AG10803 (cell line): ENCODE results near the gene C5AR1.
A peak's percentile ranks its signal among the peaks of the same experiment; 100 is the strongest.
"Not testable (repeated sequence)": the region's sequence is repeated elsewhere in the genome, so short reads cannot be mapped to it uniquely, and the experiment has no call there.

ENCODE experiments used
- DNase-seq: peaks from one replicate; pipeline ENCODE4 v3.0.0; 2010; ENCODE audit warnings: low read depth
- H3K4me3 ChIP-seq: 2 replicates; pipeline ENCODE4 v1.5.1; 2011; ENCODE audit warnings: mild to moderate bottlenecking, low read length, control low read depth
- TF ChIP-seq, protein P1 (sequence below): conservative IDR thresholded peaks from 2 replicates; pipeline ENCODE4 v1.5.1; 2011; ENCODE audit warnings: mild to moderate bottlenecking, low read length, control low read depth, inconsistent platforms

The C5AR1 gene

DNA sequence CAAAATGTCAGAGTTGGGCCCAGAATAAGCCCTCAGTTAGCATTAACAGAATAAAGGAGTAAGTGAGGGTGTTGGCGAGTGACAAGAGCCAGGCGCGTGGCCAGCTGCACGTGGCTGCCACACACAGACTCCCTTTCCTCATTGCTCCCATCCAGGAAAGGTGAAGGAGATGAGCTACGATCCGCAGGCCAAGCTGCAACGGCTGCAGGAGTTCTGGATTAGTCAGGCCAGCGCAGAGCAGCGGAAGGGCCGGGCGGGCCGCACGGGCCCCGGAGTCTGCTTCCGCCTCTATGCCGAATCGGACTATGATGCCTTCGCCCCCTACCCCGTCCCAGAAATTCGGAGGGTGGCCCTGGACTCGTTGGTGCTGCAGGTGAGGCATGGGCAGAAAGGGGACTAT is 52.7 kb downstream of the C5AR1 start:
- TF ChIP-seq, protein P1, sequence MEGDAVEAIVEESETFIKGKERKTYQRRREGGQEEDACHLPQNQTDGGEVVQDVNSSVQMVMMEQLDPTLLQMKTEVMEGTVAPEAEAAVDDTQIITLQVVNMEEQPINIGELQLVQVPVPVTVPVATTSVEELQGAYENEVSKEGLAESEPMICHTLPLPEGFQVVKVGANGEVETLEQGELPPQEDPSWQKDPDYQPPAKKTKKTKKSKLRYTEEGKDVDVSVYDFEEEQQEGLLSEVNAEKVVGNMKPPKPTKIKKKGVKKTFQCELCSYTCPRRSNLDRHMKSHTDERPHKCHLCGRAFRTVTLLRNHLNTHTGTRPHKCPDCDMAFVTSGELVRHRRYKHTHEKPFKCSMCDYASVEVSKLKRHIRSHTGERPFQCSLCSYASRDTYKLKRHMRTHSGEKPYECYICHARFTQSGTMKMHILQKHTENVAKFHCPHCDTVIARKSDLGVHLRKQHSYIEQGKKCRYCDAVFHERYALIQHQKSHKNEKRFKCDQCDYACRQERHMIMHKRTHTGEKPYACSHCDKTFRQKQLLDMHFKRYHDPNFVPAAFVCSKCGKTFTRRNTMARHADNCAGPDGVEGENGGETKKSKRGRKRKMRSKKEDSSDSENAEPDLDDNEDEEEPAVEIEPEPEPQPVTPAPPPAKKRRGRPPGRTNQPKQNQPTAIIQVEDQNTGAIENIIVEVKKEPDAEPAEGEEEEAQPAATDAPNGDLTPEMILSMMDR = no peak

DNA sequence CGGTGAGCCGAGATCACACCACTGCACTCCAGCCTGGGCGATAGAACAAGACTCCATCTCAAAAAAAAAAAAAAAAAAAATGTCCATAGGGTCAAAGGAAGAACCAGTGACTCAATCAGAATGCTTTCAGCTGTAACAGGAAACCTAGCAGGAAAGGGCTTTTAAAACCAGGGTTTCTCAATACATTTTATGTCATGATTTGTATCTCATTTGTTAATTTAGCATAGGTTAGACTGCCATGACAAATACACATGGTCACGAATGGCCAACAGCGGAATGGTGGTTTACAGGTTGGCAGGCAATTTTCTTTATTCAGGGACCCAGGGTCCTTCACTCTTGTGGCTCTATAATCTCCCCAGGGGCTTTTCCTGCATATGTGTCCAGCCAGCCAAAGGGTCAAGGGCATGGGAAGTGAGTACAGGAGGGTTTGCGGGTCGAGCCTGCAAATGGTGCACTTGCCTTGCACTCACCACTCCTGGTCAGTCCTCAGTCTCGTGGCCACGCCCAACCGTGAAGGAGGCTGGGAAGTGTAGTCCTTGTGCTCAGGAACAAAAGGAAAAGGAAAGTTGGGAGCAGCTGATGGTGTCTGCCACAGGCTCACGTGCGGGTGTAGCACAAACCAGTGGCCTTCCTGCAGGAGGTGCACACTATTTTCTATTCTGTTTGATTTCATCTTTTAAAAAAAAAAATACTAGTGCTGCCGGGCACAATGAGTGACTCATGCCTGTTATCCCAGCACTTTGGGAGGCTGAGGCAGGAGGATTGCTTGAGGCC is 54.3 kb downstream of the C5AR1 start:
- H3K4me3 ChIP-seq = no peak overlapping the region
- TF ChIP-seq, protein P1 = no peak
- DNase-seq = peak; percentile 6

More for the DNA sequence above, 52.7 kb downstream of the C5AR1 start:
- no peak for DNase-seq
- no peak overlapping the region for H3K4me3 ChIP-seq

DNA sequence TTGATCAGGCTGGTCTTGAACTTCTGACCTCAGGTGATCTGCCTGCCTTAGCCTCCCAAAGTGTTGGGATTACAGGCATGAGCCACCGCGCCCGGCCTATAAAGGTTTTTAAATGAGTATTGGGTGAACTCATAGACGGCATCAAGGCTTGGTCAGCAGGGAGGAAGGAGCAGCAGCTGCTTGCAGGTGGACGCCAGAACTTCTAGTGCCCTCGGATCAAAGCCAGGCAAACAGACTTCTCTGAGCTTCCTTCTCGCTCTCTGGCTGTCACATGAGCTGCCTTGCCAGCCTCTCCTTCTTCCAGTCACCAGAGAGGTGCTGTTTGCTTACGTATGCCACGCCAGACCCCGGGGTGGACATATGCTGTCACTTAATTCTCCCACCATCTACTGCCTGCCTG is 55.8 kb downstream of the C5AR1 start:
- not testable (repeated sequence) for H3K4me3 ChIP-seq, DNase-seq

DNA sequence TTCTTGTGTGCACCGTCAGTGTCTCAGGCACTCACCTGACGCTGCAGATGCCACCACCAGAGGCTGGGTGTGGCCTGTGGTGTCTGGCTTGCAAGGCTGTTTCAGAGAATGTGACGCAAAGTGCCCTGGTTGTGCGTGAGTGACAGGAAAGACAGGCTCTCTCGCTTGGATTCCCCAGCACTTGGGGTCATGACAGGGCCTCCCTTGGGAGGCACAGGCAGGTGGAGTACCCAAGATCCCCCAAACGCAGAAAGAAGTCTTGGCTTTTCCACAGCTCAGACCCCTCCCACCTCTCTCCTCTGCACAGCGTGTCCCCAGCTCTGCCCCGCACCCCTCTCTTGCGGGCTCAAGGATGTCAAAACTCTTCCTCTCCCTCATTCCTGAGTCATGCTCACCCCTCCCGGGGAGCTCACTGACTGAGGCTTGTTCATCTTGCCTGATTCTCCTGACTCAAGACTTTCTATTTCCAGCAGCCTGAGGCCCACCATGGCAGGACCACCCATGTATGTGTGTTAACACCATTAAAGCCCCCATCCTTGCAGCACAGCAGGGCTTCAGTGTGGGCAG is 60.5 kb downstream of the C5AR1 start:
- H3K4me3 ChIP-seq = no peak overlapping the region
- TF ChIP-seq, protein P1 = no peak
- DNase-seq = peak; percentile 61

DNA sequence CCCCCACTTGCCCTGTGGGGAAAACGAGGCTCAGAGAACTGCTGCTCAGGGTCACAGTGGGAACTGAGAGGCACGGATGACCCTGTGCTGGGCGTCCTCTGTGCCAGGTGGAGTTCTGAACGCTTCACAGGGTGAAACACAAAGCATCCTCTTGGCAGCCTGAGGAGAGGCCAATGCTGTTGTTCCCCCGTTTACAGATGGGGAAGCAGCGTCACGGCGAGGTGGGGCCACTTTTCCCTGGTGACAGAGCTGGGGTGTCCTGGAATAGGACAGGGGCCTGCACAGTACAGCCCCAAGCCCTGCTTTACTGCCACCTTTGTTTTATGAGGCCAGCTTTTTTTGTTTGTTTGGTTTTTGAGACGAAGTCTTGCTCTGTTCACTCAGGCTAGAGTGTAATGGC is 61.6 kb downstream of the C5AR1 start:
- H3K4me3 ChIP-seq = no peak overlapping the region
- DNase-seq = no peak
- TF ChIP-seq, protein P1 = no peak
